SKM-1 treated with dmso at 0.1 percent for 144 hours (cell line): Measurements from ENCODE around the gene STYX.

Experiments used
- DNase-seq: peaks from one replicate; lab custom pipeline; 2025; ENCODE audit not compliant: unreplicated experiment; lab: John Stamatoyannopoulos, UW

STYX gene

GRCh38 chr14:52729925-52730708, at the start of gene STYX:
Gene STYX, plus strand, starts transcription at chr14:52730166. Its CDS starts 309 bp downstream, at chr14:52730475.
- peak; percentile 72 for DNase-seq

GRCh38 chr14:52683985-52684520, 45.9 kb upstream of the STYX start:
- DNase-seq = no peak

- DNase-seq = no peak
These were observed 43.8 kb upstream of the STYX start for GRCh38 chr14:52686176-52686575.

GRCh38 chr14:52690983-52691760, 38.8 kb upstream of the STYX start:
- no peak for DNase-seq

GRCh38 chr14:52692248-52692962, 37.6 kb upstream of the STYX start:
- DNase-seq = peak; percentile 35

GRCh38 chr14:52693036-52693435, 36.9 kb upstream of the STYX start:
- no peak for DNase-seq

GRCh38 chr14:52693532-52693931, 36.4 kb upstream of the STYX start:
- no peak for DNase-seq

GRCh38 chr14:52694761-52695480, 35.0 kb upstream of the STYX start:
- peak; percentile 18 for DNase-seq

- peak; percentile 4 for DNase-seq
These were observed 34.4 kb upstream of the STYX start, which contains the start of gene ERO1A for GRCh38 chr14:52695481-52696091. Gene ERO1A, minus strand, starts transcription at chr14:52695558. Its CDS starts 77 bp downstream, at chr14:52695481.

GRCh38 chr14:52700701-52701172, 29.2 kb upstream of the STYX start:
- no peak for DNase-seq

- DNase-seq = no peak
These were observed 28.7 kb upstream of the STYX start for GRCh38 chr14:52701223-52701622.

GRCh38 chr14:52703225-52703624, 26.7 kb upstream of the STYX start:
- DNase-seq = peak; percentile 34

GRCh38 chr14:52703664-52704063, 26.3 kb upstream of the STYX start:
- no peak for DNase-seq

- DNase-seq = no peak
These were observed 23.7 kb upstream of the STYX start for GRCh38 chr14:52706286-52706685.

GRCh38 chr14:52706724-52707706, 23.0 kb upstream of the STYX start, which contains the start of gene PSMC6:
Gene PSMC6, plus strand, starts transcription at chr14:52707200. Its CDS starts 20 bp downstream, at chr14:52707220.
- peak; percentile 66 for DNase-seq

- no peak for DNase-seq
These were observed 18.3 kb upstream of the STYX start for GRCh38 chr14:52711666-52712065.

- DNase-seq = no peak
These were observed 13.8 kb upstream of the STYX start for GRCh38 chr14:52716155-52716554.

GRCh38 chr14:52723514-52724359, 6.2 kb upstream of the STYX start:
- DNase-seq = no peak
